Ramos (cell line): ENCODE data around the gene ABHD17C.
"Not testable (repeated sequence)": the region's sequence is repeated elsewhere in the genome, so short reads cannot be mapped to it uniquely, and the experiment has no call there.

Experiments
- in situ Hi-C: fragments of 300-500 bp; cut with MboI; formaldehyde crosslinking; loops from one replicate; pipeline ENCODE4 v1.14.3; 2022; ENCODE audit warnings: low sequenced_read_pairs; ENCODE audit not compliant: unreplicated experiment

The ABHD17C gene

GRCh38 chr15:80758130-80758745, 63.1 kb downstream of the ABHD17C start:
- in situ Hi-C loops: no loop called here

GRCh38 chr15:80760960-80761359, 65.8 kb downstream of the ABHD17C start:
- in situ Hi-C loops: no loop called here

GRCh38 chr15:80761754-80762153, 66.6 kb downstream of the ABHD17C start:
- in situ Hi-C loops: no loop called here

- in situ Hi-C loops: not testable (repeated sequence)
Observed at GRCh38 chr15:80763235-80763634, 68.1 kb downstream of the ABHD17C start.

- in situ Hi-C loops: no loop called here
Observed at GRCh38 chr15:80764535-80764934, 69.4 kb downstream of the ABHD17C start.

GRCh38 chr15:80766275-80766674, 71.2 kb downstream of the ABHD17C start:
- in situ Hi-C loops: no loop called here

GRCh38 chr15:80768158-80768557, 73.0 kb downstream of the ABHD17C start:
- in situ Hi-C loops: no loop called here

- in situ Hi-C loops: no loop called here
Observed at GRCh38 chr15:80769153-80769828, 74.2 kb downstream of the ABHD17C start.

- in situ Hi-C loops: loop anchor here (10.0 kb wide), 1 partner anchor 315 kb away; no protein-coding TSS in a partner anchor
Observed at GRCh38 chr15:80769829-80770705, 75.0 kb downstream of the ABHD17C start.

GRCh38 chr15:80773122-80773551, 78.0 kb downstream of the ABHD17C start:
- in situ Hi-C loops: loop anchor here (10.0 kb wide), 1 partner anchor 318 kb away; no protein-coding TSS in a partner anchor

GRCh38 chr15:80773792-80774352, 78.8 kb downstream of the ABHD17C start:
- in situ Hi-C loops: loop anchor here (10.0 kb wide), 1 partner anchor 319 kb away; no protein-coding TSS in a partner anchor

GRCh38 chr15:80774486-80774885, 79.4 kb downstream of the ABHD17C start:
- in situ Hi-C loops: loop anchor here (10.0 kb wide), 1 partner anchor 320 kb away; no protein-coding TSS in a partner anchor

GRCh38 chr15:80775338-80775737, 80.2 kb downstream of the ABHD17C start:
- in situ Hi-C loops: loop anchor here (10.0 kb wide), 1 partner anchor 321 kb away; no protein-coding TSS in a partner anchor

- in situ Hi-C loops: loop anchor here (10.0 kb wide), 1 partner anchor 322 kb away; no protein-coding TSS in a partner anchor
Observed at GRCh38 chr15:80776420-80777045, 81.4 kb downstream of the ABHD17C start.

GRCh38 chr15:80777137-80777536, 82.0 kb downstream of the ABHD17C start:
- in situ Hi-C loops: loop anchor here (10.0 kb wide), 1 partner anchor 322 kb away; no protein-coding TSS in a partner anchor

- in situ Hi-C loops: loop anchor here (10.0 kb wide), 1 partner anchor 323 kb away; no protein-coding TSS in a partner anchor
Observed at GRCh38 chr15:80777826-80778620, 82.9 kb downstream of the ABHD17C start.

GRCh38 chr15:80778621-80778963, 83.5 kb downstream of the ABHD17C start:
- in situ Hi-C loops: loop anchor here (10.0 kb wide), 1 partner anchor 324 kb away; no protein-coding TSS in a partner anchor

GRCh38 chr15:80778964-80779657, 84.0 kb downstream of the ABHD17C start, which contains the start of gene CEMIP:
Gene CEMIP, plus strand, starts transcription at chr15:80779370. Its CDS starts 94,510 bp downstream, at chr15:80873880.
- in situ Hi-C loops: loop anchor here (10.0 kb wide), 1 partner anchor 324 kb away; no protein-coding TSS in a partner anchor
